HepG2 (cell line): ENCODE results near the gene URB1. TPM values are rescaled to one million over a fixed set of nuclear protein-coding genes. Genes with fewer than 3 reads are reported as not detected.

ENCODE experiments used
- BCL3 ChIP-seq: sonication (generic); formaldehyde crosslinking; IDR thresholded peaks from 2 replicates; pipeline ENCODE4 v1.5.1; 2020; ENCODE audit warnings: mild to moderate bottlenecking, missing genetic modification reagents, moderate library complexity
- CEBPB ChIP-seq: IDR thresholded peaks from 2 replicates; pipeline ENCODE4 v1.6.1; 2011; ENCODE audit warnings: low read depth, low read length, improper control_type of control experiment, borderline replicate concordance
- ELF1 ChIP-seq: sonication (generic); formaldehyde crosslinking; IDR thresholded peaks from 2 replicates; pipeline ENCODE4 v1.4.0; 2020; ENCODE audit warnings: missing genetic modification reagents
- JUNB ChIP-seq: sonication (generic); formaldehyde crosslinking; IDR thresholded peaks from 2 replicates; pipeline ENCODE4 v1.8.0; 2022; ENCODE audit warnings: missing genetic modification reagents, mild to moderate bottlenecking, borderline replicate concordance
- MIER2 ChIP-seq: IDR thresholded peaks from 2 replicates; pipeline ENCODE4 v1.6.1; 2016; ENCODE audit warnings: missing biosample characterization, missing genetic modification reagents
- MXD4 ChIP-seq: IDR thresholded peaks from 2 replicates; pipeline ENCODE4 v1.6.1; 2016; ENCODE audit warnings: mild to moderate bottlenecking, missing biosample characterization, missing genetic modification reagents
- POLR2A ChIP-seq, 2 experiments: IDR thresholded peaks; 2 replicates each; pipeline ENCODE4 v1.6.1; 2011; ENCODE audit warnings: low read depth in 2 of 2, low read length in 2 of 2, mild to moderate bottlenecking in 1 of 2, moderate library complexity in 1 of 2; ENCODE audit not compliant: insufficient read depth in 1 of 2
- SAP130 ChIP-seq: IDR thresholded peaks from 2 replicates; pipeline ENCODE4 v1.6.1; 2016; ENCODE audit warnings: low read depth
- TRIM24 ChIP-seq: sonication (generic); formaldehyde crosslinking; IDR thresholded peaks from 2 replicates; pipeline ENCODE4 v1.8.0; 2022; ENCODE audit warnings: mild to moderate bottlenecking, missing genetic modification reagents
- YY1 ChIP-seq: IDR thresholded peaks from 2 replicates; pipeline ENCODE4 v1.6.1; 2011; ENCODE audit warnings: low read length, low read depth, moderate library complexity, mild to moderate bottlenecking; ENCODE audit not compliant: insufficient read depth, insufficient replicate concordance
- ZNF10 ChIP-seq: sonication (generic); formaldehyde crosslinking; IDR thresholded peaks from 2 replicates; pipeline ENCODE4 v1.4.0; 2020; ENCODE audit warnings: mild to moderate bottlenecking, low read depth, missing genetic modification reagents, borderline replicate concordance
- ZNF331 ChIP-seq: sonication (generic); formaldehyde crosslinking; IDR thresholded peaks from 2 replicates; pipeline ENCODE4 v1.4.0; 2020; ENCODE audit warnings: missing genetic modification reagents
- ZNF569 ChIP-seq: sonication (generic); formaldehyde crosslinking; IDR thresholded peaks from 2 replicates; pipeline ENCODE4 v1.5.0; 2020; ENCODE audit warnings: mild to moderate bottlenecking, missing genetic modification reagents, moderate library complexity, borderline replicate concordance
- ZNF670 ChIP-seq: sonication (generic); formaldehyde crosslinking; IDR thresholded peaks from 2 replicates; pipeline ENCODE4 v1.8.0; 2022; ENCODE audit warnings: mild to moderate bottlenecking, missing genetic modification reagents, borderline replicate concordance
- ZNF703 ChIP-seq: sonication (generic); formaldehyde crosslinking; IDR thresholded peaks from 2 replicates; pipeline ENCODE4 v1.5.1; 2020; ENCODE audit warnings: missing genetic modification reagents, mild to moderate bottlenecking, moderate library complexity, borderline replicate concordance
- ZNF746 ChIP-seq: sonication (generic); formaldehyde crosslinking; IDR thresholded peaks from 2 replicates; pipeline ENCODE4 v1.8.0; 2022; ENCODE audit warnings: mild to moderate bottlenecking, missing genetic modification reagents
- ZNF776 ChIP-seq: sonication (generic); formaldehyde crosslinking; IDR thresholded peaks from 2 replicates; pipeline ENCODE4 v1.4.0; 2020; ENCODE audit warnings: mild to moderate bottlenecking, missing genetic modification reagents
- polyA plus RNA-seq, 8 experiments: library from polyadenylated mRNA; depleted of rRNA in 3 of 8; stranded (reverse) in 7 of 8; unstranded in 1 of 8; fragments of >200 nt; fragmentation: Illumina TruSeq in 4 of 8; extraction: Trizol in 4 of 8; gene quantifications; 2 replicates each; pipeline versions ENCODE4 v1.2.1 to v1.2.3, GENCODE V29; 2011 to 2016; ENCODE audit warnings: low read depth in 4 of 8, missing spikeins in 1 of 8, mixed read lengths in 1 of 8; ENCODE audit not compliant: insufficient read depth in 1 of 8
- total RNA-seq, 5 experiments: library from RNA; depleted of rRNA; stranded (reverse); fragments of >200 nt; fragmentation: Illumina TruSeq; extraction: Trizol; gene quantifications; 2 replicates each; pipeline ENCODE4 v1.2.3, GENCODE V29; 2016; ENCODE audit warnings: low read depth in 1 of 5
- TF ChIP-seq, protein P1 (sequence below): sonication (generic); formaldehyde crosslinking; IDR thresholded peaks from 2 replicates; pipeline ENCODE4 v1.8.1; 2023; ENCODE audit warnings: missing genetic modification reagents, mild to moderate bottlenecking, borderline replicate concordance
- TF ChIP-seq, protein P2 (sequence below): sonication (generic); formaldehyde crosslinking; IDR thresholded peaks from 2 replicates; pipeline ENCODE4 v1.4.0; 2020; ENCODE audit warnings: mild to moderate bottlenecking, missing genetic modification reagents, borderline replicate concordance
- TF ChIP-seq, protein P3 (sequence below): IDR thresholded peaks from 2 replicates; pipeline ENCODE4 v1.6.1; 2016; ENCODE audit warnings: mild to moderate bottlenecking, missing biosample characterization, missing genetic modification reagents
- TF ChIP-seq, protein P4 (sequence below): sonication (generic); formaldehyde crosslinking; IDR thresholded peaks from 2 replicates; pipeline ENCODE4 v1.4.0; 2020; ENCODE audit warnings: missing genetic modification reagents, borderline replicate concordance
- TF ChIP-seq, protein P5 (sequence below): IDR thresholded peaks from 2 replicates; pipeline ENCODE4 v1.6.1; 2016; ENCODE audit warnings: missing compliant biosample characterization, missing genetic modification reagents, borderline replicate concordance

The URB1 gene
- total and polyA plus RNA-seq, 2 of the 13 experiments (the other 11 are each of a cell fraction or from before 2014, with no cell fraction given): 4.5 to 16.7 TPM

DNA sequence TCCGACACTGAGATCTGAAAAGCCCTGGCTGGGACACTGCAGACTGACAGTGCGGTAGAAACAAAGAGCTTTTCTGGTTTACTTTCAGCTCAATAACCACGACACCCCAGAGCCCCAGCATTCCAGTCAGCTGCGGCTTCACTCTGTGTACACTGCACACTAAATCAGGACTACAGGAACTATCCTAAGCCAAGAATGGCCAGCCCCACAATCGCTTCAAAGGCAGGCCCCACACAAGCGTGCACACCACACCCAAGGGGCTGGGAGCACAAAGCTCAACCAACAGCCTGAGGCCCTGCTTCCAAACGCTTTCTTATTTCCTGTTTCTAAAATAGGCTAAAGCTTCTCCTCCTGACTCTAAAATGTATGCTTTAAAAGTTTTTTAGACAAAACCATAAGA, 28.4 kb downstream of the URB1 start (continued):
- TF ChIP-seq ZNF569 (no peak), TRIM24 (no peak), ZNF331 (CRISPR knock-in tag) (peak; percentile 40; the same call in 1 of the 2 replicates), MIER2 (CRISPR knock-in tag) (0 out of 2 replicates have a peak, but pooled peaks have one; percentile 16), SAP130 (CRISPR knock-in tag) (peak; percentile 56), CEBPB (no peak), JUNB (CRISPR knock-in tag) (no peak), ZNF670 (CRISPR knock-in tag) (no peak), ZNF776 (CRISPR knock-in tag) (no peak), ZNF703 (CRISPR knock-in tag) (no peak), ZNF746 (CRISPR knock-in tag) (0 out of 2 replicates have a peak, but pooled peaks have one; percentile 35), BCL3 (CRISPR knock-in tag) (no peak), ZNF10 (no peak), ELF1 (CRISPR knock-in tag) (no peak; the same call in 1 of the 2 replicates), POLR2A (IDR thresholded peaks at IDR 0.05; ENCODE audit: insufficient read depth in 1 of 2, low read depth in 2 of 2, low read length in 2 of 2) (no peak), MXD4 (CRISPR knock-in tag) (no peak), YY1 (peak; percentile 14)
- TF ChIP-seq, protein P1, sequence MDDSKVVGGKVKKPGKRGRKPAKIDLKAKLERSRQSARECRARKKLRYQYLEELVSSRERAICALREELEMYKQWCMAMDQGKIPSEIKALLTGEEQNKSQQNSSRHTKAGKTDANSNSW: no peak
- TF ChIP-seq, protein P2, sequence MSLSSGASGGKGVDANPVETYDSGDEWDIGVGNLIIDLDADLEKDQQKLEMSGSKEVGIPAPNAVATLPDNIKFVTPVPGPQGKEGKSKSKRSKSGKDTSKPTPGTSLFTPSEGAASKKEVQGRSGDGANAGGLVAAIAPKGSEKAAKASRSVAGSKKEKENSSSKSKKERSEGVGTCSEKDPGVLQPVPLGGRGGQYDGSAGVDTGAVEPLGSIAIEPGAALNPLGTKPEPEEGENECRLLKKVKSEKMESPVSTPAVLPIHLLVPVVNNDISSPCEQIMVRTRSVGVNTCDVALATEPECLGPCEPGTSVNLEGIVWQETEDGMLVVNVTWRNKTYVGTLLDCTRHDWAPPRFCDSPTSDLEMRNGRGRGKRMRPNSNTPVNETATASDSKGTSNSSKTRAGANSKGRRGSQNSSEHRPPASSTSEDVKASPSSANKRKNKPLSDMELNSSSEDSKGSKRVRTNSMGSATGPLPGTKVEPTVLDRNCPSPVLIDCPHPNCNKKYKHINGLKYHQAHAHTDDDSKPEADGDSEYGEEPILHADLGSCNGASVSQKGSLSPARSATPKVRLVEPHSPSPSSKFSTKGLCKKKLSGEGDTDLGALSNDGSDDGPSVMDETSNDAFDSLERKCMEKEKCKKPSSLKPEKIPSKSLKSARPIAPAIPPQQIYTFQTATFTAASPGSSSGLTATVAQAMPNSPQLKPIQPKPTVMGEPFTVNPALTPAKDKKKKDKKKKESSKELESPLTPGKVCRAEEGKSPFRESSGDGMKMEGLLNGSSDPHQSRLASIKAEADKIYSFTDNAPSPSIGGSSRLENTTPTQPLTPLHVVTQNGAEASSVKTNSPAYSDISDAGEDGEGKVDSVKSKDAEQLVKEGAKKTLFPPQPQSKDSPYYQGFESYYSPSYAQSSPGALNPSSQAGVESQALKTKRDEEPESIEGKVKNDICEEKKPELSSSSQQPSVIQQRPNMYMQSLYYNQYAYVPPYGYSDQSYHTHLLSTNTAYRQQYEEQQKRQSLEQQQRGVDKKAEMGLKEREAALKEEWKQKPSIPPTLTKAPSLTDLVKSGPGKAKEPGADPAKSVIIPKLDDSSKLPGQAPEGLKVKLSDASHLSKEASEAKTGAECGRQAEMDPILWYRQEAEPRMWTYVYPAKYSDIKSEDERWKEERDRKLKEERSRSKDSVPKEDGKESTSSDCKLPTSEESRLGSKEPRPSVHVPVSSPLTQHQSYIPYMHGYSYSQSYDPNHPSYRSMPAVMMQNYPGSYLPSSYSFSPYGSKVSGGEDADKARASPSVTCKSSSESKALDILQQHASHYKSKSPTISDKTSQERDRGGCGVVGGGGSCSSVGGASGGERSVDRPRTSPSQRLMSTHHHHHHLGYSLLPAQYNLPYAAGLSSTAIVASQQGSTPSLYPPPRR (CRISPR knock-in tag): peak; percentile 66
- TF ChIP-seq, protein P3, sequence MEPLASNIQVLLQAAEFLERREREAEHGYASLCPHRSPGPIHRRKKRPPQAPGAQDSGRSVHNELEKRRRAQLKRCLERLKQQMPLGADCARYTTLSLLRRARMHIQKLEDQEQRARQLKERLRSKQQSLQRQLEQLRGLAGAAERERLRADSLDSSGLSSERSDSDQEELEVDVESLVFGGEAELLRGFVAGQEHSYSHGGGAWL: no peak
- TF ChIP-seq, protein P4, sequence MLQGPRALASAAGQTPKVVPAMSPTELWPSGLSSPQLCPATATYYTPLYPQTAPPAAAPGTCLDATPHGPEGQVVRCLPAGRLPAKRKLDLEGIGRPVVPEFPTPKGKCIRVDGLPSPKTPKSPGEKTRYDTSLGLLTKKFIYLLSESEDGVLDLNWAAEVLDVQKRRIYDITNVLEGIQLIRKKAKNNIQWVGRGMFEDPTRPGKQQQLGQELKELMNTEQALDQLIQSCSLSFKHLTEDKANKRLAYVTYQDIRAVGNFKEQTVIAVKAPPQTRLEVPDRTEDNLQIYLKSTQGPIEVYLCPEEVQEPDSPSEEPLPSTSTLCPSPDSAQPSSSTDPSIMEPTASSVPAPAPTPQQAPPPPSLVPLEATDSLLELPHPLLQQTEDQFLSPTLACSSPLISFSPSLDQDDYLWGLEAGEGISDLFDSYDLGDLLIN: no peak
- TF ChIP-seq, protein P5, sequence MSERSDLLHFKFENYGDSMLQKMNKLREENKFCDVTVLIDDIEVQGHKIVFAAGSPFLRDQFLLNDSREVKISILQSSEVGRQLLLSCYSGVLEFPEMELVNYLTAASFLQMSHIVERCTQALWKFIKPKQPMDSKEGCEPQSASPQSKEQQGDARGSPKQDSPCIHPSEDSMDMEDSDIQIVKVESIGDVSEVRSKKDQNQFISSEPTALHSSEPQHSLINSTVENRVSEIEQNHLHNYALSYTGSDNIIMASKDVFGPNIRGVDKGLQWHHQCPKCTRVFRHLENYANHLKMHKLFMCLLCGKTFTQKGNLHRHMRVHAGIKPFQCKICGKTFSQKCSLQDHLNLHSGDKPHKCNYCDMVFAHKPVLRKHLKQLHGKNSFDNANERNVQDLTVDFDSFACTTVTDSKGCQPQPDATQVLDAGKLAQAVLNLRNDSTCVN (CRISPR knock-in tag): no peak
